SHP77 (cell line): ENCODE results near the gene PPP1R14C.

ENCODE experiments used
- DNase-seq, 2 experiments: peaks; one replicate each; lab custom pipeline; 2025; lab: John Stamatoyannopoulos, UW

PPP1R14C gene

GRCh38 chr6:150195996-150196417 is 53.2 kb downstream of the PPP1R14C start:
- peak; percentile 63 to 66 for DNase-seq

DNA sequence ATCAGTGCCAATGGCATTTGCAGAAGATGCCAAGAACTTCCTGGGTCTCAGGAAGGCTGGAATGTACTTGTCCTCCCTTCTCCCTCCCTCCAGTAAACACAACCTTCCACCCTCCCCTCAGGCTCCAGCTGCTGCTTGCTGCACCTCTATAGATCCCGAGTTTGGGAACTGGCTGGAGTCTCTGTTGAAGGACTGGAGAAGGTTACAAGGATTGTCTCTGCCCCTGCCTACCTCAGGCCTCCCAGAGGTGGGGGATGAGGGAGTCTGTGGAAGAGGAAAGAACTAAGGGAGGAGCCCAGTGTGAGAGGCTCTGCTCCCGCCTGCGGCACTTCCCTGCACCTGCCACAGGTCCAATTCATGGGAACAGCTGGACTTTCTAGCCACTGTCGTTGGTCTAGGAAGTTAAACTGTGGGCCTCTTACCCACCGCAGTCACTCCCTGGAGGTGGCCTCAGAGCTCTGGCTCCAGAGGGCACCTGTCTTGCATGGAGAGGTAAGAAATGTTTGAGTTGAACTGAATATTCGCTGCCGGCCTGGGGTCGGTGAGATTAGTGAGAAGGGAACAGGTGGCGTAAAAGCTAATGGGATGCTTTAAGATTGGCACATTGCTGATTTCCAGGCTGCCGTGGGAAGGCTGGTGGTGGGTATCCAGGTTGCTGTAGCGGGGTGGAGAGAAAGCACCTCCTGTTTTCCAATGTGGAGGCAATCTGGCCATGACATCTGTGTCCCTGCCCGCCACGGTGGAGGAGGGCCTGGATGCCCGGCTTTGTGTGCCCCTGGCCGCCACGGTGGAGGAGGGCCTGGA is 54.3 kb downstream of the PPP1R14C start:
- peak; percentile 30 to 42 for DNase-seq

DNA sequence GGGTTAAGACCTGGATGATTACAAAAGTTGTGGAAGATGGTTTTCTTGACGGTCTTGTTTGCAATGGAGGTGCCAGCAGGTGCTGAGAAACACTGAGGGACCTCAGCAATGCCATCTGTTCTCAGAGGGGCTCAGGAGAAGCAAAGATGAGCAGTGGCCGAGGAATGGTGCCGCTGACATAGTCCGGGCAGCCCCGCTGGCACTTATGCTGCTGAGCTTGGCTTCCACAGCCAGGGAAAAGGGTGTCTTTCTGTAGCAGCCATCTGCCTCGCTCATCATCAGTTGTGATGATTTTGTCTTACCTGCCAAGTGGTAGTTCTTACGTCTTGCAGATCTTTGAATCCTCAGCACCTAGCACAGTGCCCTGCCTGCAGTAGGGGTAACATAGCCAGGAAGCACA is 55.7 kb downstream of the PPP1R14C start:
- no peak for DNase-seq

DNA sequence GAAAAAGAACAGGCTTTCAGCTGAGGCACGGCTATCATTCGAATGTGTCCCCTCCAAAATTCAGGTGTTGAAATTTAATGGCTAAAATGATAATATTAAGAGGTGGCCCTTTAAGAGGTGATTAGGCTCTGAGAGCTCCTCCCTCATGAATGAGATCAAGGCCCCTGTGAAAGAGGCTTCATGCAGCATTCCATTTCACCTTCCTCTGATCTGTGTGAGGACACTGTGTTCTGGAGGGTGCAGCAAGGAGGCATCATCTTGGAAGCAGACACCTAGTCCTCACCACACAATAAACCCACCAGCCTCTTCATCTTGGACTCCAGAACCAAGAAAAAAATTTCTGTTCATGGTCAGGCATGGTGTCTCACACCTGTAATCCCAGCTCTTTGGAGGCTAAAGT is 56.4 kb downstream of the PPP1R14C start:
- DNase-seq, result no peak

DNA sequence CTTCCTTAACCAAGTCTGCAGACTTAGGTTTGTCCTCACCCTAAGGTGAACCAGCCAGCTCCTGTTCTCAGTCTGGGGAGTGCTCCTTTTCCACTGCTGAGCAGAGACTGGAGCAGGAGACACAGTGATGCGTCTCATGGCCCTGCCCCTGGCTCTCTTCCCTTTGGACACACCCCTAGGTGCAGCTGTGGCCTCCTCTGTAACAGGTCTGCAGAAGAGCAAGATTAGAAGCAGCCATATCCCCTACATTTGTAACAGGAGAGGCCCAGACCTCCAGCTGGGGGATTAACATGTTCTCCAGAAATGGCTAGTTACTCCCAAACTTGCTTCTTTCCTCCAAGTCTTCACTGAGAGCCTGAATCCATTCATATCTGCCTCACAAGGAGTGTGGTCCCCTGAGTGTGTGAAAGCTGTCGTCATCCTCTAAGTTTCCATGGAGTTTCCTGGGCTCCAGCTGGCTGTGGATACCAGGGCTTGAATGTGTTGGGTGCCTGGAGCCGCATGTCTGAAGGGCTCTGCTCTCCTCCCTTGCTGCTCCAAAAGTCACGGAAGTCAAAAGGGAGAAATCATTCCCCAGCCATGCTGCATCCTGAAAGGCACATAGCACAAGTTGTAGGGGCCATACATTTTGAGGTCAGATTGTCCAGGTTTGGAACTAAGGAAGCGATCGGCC is 57.7 kb downstream of the PPP1R14C start:
- DNase-seq, result no peak

DNA sequence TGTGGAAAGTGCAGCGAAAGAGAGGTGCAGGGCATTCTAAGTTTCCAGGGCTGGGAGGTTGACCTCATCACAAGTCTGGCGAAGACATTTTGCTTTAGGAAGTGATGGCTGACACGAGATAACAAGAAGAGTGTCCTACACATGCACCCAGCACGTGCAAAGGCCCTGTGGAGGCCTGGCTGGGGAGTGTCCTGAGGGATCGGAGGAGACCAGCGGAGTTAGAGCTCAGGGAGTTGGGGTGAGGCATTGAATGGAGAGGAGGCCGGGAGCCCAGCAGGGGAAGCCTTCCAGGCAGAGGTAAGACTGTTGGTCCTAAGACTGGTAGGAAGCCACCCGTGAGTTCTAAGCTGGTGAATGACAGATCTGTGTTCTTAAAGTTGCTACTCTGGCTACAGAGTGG is 58.4 kb downstream of the PPP1R14C start:
- no peak for DNase-seq

DNA sequence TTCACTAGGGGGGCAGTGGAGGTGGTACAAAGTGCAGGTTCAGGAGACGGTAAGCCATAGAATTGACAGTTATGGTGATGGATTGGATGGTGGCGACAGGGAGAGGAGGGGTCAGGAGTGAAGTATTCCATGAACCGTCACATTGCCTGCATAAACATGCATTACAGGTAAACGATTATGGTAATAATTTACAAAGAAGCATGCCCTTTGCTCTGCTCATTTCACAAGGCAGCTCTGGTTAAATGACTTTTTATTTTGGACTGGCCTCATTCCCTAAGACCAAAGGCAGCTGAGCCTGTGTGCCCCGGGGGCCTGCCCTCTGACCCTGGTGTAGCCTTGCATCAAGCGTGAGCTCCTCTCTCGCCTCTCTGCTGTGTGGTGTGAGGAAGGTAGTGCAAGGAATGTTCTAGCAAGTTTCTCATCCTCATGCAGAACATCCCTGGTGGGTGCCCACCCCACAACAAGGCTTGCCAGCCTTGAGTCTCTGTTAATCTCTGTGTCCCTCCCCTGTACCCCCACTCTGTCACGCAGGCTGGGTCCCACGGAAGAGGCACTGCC is 59.0 kb downstream of the PPP1R14C start:
- DNase-seq, result no peak

DNA sequence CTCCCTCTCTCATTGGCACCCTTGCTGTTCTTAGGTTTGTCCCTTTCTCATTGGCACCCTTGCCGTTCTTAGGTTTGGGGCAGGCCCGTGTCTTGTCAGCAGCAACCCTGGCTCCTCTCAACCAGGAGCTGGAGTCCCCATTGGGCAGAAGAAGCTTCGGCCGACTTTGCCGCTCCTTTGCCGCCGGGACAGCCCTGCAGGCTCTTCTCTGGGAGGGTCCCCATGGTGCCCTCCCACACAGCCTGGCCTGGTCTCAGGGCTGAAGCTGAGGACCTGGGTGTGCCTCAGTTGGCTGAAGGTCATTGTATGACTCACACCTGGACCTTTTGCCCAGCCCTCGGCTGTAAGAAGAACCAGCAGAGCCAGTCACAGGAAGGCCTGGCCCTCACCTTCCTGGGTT is 59.6 kb downstream of the PPP1R14C start:
- DNase-seq, result no peak

DNA sequence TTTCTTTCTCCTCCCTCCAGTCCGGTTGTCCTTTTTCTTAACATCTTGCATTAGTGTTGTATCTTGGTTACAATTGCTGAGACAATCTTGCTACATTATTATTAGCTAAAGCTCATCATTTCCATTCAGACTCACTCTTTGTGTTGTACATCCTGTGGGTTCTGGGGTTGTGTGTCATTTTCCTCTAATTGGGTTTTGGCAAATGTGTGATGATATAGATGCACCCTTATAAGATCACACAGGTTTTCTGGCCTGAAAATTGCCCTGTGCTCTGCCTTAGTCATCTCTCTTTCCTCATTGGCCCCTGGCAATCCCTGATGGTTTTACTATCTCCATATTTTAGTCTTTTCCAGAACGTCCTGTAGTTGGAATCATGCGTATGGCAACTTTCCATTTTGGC is 60.1 kb downstream of the PPP1R14C start:
- no peak for DNase-seq

DNA sequence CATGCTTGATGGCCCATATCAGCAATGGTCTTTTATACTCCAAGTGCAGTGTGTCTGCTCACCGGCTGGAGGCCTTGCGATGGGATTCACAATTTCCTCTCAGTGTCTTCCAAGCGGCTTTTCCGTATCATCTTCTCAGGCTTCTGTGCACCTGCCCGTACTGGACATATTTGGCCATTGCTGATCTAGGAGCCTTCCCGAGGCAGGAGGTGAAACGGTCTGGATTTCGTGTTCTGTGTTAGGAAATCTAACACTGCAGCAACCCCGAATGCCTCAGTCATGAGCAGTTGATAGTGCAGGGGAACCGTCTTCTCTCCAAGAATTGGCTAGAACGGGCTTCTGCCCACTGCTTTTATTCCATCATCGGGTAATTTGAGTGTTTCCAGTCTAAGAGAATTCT is 60.5 kb downstream of the PPP1R14C start:
- no peak for DNase-seq

GRCh38 chr6:150203871-150204545 is 61.2 kb downstream of the PPP1R14C start:
- DNase-seq, result no peak

- no peak for DNase-seq
Measured at GRCh38 chr6:150204705-150205472, 62.0 kb downstream of the PPP1R14C start.

DNA sequence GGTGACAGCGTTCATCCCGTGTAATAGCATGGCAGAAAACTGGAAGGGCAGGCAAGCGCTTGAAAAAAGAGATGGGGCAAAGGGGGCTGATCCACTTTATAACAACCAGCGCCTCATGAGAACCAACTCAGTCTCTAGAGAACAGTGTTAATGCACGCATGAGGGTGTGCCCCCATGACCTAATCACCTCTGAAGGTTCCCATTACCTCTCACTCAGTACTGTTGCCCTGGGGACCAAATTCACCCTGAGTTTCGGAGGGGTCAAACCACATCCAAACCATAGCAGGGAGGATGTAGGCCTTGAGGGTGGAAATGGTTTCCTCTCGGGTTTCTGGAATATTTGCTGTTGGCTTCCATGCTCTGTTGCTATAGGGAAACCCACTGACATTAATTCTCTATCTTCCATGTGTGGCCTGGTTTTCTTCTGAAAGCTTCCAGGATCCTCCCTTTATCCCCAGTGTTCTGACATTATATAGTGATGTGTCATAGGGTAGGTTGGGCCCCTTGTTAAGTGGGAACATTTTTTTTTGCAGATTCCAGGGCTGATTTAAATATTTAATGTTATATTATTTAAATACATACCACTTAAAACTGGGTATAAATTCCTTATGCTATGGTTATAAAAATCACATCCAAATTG is 65.2 kb downstream of the PPP1R14C start:
- no peak for DNase-seq

DNA sequence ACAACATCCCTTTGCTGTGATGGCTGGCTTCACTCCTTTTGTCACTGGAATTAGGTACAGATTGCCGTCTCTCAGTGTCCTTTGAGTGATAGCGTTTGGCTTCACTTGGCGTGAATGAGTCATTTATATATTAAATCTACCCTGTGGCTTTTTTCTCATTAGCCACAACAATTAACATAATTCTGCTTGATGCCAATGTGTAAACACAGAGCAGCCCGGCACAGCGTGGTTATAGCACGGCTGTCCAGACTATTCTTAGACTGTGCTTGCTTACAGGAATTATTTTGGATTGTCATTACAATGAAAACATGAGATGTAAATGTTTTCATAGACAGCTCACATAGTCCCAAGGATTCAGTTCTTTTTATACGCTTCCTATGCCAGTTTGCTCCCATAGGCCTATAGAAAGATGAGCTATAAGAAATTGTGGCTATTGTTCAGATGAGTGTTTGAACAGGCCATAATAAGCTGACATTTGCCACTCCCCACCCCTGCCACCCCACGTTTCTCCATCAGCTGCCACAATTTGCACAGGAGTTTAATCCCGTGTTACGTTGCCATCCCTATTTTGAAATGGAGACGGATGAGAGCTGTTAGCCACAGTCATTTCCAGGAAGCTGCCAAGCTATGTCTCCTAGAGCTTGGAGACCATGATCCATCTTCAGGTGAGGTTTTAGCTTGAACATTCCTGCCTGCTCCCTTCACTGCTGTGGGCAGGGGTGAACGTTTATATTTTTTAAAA is 65.9 kb downstream of the PPP1R14C start:
- peak; percentile 87 to 92 for DNase-seq

GRCh38 chr6:150209415-150209814 is 66.6 kb downstream of the PPP1R14C start:
- no peak for DNase-seq

- peak; percentile 24 to 34 for DNase-seq
Measured at GRCh38 chr6:150211700-150212511, 69.1 kb downstream of the PPP1R14C start.

GRCh38 chr6:150212778-150213177 is 69.9 kb downstream of the PPP1R14C start:
- peak; percentile 48 to 60 for DNase-seq

DNA sequence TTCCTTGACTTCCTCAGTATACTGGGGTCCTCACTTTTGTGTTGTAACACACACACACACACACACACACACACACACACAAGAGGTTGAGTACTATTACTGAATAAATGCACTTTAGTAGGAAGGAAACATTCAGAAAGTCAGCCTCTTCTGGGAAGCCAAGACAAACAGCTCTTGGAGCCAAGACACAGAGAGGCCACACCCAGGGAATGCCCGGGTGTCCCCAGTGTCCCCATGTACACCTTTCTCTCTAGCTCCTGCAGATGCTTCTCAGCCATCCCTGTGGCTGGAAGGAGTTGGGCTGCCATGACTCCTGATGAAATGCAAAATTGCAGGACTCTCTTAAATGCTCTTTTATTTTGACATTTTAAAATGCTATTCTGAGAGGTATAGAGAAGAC is 70.5 kb downstream of the PPP1R14C start:
- DNase-seq, result no peak

DNA sequence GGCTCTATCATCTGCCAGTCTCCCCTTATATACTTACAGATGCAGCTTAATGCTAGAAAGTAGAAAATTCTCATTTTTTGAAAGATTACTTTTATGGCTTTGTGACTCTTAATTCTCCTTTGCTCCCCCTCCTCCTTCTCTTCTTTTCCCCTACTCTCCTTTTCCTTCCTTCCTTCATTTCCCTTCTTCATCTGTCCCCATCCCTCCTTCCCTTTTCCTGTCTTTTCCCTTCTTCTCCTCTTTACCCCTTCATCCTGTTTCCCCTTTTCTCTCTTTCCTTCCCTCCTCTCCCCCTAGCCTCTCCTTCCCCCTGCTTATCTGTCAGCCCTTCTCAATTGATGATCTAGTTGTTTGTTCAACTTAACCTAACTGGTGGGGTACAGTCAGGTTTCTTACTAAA is 71.5 kb downstream of the PPP1R14C start:
- no peak for DNase-seq
